Lung microvascular endothelial cell (primary cell): ENCODE results near the gene COMT. TPM values are rescaled to one million over a fixed set of nuclear protein-coding genes. Genes with fewer than 3 reads are reported as not detected.

ENCODE experiments used
- DNase-seq, 2 donors: peaks; one replicate each; pipeline versions ENCODE4 v3.0.0 to v3.0.0-alpha.2; 2010; ENCODE audit warnings: low read depth in 2 of 2
- total RNA-seq: library from RNA; depleted of rRNA; stranded (reverse); fragments of >200 nt; gene quantifications from 2 replicates; pipeline ENCODE4 v1.2.1, GENCODE V29; 2014

Gene COMT
- total RNA-seq, 1 donor from 2014 or later, result 628 TPM

DNA sequence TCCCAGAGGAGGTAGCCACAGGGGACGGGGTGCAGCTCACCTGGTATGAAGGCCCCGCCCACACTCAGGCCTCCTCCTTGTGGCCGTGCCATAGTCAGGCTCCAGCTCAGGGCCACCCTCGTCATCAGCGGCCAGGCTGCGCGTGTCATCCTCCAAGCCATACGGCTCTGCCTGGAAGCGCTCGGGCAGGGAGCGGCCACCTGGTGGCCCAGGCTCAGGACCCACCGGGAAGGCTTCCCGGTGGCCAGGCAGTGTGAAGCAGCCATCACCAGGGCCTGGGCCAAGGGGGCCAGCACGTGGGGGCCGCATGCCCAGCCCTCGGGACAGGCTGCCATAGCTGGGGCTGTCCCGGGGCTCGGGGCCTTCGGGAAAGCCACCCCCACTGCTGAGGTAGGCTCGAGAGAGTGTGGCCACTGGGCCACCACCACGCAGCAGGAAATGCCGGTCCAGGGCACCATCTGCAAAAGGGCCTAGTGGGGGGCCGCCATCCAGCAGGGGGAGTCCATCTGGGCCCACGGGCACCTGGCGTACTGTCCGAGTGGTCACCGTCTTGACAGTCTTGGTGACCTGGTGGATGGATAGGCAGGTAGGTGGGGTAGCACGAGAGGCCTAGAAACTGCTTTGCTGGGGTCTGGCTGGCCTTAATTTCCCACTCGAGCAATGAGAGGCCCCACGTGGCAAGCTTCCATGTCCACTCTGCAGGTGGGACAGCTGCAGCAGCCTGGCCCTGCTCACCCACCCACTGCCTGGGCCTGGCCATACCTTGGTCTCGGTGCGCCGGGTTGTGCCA, 39.8 kb downstream of the COMT start:
- no peak for DNase-seq

GRCh38 chr22:19981961-19982920, 40.7 kb downstream of the COMT start:
- no peak for DNase-seq

DNA sequence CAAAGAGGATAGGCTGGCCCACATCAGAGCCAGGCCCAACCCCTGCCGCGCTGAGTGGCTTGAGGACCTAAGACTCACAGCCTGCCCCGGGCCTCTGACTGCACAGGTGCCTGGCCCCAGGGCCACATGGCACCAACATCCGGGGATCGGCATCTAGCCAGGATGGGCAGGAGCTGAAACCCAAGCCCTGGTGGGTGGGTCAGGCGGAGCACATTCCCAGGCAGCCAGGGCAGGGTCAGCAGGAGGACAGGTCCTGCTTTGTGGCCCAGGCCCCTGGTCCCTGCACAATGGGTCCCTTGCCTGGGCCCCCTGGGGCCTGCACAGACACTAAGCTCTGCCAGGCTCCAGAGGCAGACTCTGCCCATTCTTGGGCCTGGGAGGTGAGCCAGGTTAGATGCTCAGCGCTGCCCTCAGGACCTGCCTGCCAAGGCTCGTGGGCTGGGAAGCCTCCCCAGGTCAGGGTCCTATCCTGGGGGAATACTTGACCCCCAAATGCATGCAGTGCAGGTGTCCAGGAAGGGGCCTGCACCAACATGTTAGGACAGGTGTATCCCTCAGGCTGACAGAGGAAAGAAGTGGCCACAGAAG, 41.5 kb downstream of the COMT start:
- no peak for DNase-seq

DNA sequence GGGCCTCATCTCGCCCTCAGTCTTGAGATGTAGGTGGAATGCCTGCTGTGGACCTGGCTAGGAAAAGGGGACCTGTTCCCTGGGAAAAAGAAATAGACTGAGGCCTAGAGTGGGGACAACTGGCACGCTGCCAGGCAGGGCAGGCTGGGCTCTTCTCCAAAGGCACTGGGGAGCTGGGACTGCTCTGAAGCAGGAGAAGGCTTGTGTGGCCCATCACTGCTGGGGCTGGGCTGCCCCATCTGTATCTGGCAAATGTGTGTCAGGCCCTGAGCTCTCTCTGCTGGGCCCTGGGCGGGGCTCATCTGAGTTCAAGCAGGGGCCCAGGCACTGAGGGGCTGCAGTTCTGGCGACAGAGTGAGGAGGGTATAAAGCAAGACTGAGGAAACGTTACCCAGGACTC, 42.2 kb downstream of the COMT start:
- no peak for DNase-seq

- DNase-seq, result peak; percentile 77 to 80
These were observed 42.7 kb downstream of the COMT start for GRCh38 chr22:19984201-19984753.

- no peak for DNase-seq
These were observed 43.6 kb downstream of the COMT start for GRCh38 chr22:19984851-19985811.

DNA sequence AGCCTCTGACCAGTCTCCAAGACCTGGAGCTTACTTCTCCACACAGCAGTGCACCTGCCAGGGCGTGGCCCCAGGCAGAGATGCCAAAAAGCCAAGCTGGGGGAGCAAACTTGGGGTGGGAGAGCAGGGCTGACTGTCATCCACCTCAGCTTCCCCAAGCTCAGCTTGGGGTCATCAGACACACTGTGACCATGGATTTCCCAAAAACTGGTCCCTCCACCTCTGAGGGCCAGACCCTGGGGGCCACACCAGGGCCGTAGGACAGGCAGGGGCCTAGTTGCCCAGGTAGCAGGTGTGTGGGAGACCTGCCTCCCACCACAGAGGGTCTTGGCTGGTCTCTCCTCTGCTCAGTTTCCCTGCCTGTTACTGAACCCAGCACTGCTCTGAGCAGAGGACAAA, 44.4 kb downstream of the COMT start:
- no peak for DNase-seq

DNA sequence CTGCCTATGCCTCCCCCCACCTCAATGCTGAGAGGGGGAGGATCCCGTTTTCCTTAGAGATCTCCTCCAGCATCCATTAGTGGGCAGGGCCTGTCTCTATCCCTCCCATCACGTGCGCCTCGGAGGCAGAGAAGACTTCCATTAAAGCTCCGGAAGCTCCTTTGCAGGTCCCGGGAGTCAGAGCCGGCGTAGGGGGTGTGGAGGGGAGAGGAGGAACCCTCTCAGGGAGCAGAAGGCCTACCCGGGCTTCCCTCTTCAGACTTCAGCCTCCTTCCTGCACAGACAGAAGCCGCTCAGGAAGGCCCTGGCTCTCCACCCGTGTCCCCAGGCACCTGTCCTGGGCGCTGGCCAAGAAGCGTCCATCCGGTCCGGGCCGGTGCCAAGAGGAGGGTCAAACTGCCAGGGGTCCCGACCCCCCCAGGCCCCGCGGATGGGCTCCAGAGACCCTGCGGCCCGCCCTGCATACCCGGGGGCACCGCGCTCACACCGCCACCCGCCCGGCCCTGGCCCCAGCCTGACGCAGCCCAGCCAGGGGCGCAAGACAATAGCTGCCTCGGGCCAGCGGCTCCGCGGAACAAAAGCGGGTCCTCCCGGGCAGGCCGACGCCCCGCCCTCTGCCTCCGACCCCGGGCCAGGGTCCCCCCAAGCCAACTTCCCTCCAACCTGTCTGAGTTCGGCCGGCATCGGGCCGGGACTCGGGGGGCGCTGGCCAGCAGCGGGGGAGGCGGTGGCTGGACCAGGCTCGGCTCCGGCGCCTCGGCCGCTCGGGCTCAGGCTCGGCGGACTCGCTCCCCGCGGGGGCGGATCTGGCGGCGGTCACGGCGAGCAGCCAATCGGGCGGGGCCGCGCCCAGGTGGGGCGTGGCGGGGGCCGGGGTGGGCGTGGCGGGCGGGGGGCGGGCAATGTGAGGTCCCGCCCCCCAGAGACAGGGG, 45.1 kb downstream of the COMT start:
- DNase-seq, result peak; percentile 82 to 88

DNA sequence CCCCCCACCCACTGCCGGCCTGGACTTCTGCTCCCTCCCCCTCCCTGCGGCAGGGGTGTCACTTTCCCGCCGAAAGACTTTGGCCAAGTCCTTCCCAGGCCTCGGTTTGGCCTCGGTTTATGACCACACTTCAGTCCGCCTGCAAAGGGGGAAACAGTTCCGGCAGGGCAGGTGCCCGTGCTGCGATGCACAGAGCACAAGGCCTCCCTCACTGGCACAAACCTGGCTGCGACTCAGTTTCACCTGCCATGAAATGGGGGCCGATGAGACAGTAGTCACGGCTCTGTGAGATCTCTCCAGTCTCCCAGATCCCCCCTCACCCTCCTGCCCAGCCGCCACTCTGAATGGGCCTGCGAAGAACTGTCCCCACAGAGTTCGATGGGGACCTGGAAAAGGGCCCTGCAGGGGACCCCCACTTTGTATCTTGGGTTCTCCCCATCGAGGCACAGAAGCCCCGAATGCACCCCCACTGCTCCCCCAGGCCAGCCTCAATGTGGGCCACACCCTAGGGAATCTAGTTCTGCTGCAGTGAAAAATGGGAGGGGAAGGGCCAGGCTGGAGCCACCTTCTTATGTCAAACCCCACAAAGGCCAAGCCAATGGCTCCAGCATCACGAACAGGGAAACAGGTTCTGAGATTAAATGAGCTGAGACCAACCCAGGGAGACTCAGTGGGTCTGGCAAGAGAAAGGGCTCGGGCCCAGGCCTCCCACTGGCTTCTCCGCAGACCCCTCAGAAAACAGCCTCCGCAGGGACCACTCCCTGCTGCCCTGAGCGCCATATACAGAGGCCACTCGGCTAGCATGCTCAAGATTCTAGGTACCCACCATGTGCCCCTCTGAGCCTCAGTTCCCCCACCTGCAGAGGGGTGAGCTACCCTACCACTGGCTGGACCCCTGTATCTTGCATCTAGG, 46.1 kb downstream of the COMT start:
- DNase-seq, result no peak

- no peak for DNase-seq
These were observed 46.8 kb downstream of the COMT start for GRCh38 chr22:19988331-19988808.

- no peak for DNase-seq
These were observed 47.6 kb downstream of the COMT start for GRCh38 chr22:19988965-19989724.

- DNase-seq, result no peak
These were observed 48.1 kb downstream of the COMT start for GRCh38 chr22:19989725-19990067.

DNA sequence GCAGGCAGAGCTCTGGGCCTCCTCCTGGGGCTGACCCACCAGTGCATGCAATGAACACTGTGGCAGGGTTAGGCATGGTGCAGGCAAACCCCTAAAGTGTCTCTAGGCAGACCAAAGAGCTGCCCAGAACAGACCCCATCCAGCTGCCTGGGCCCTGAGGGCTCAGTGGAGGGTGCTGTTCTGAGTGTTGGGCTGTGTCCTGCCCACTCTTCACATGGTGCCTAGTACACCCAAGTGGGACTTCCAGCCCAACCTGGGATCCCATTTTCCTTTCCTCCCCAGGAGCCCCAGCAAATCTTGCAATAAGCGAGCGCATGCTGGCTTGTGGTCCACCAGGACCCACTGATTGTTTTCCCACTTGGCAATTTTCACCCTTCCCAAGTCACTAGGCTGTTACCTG, 48.6 kb downstream of the COMT start:
- DNase-seq, result no peak

- no peak for DNase-seq
These were observed 49.2 kb downstream of the COMT start for GRCh38 chr22:19990609-19991394.

DNA sequence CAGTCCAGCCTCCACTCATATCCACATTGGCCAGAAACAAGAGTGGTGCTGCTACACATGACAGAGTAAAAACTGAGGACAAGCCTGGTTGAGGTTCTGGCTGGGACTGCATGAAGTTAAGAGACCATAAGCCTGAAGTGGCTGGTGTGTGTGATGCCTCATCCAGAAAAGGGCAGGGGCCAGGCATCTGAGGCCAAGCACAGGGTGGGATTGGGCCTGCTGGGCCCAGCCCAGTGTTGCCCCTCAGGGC, 49.7 kb downstream of the COMT start:
- no peak for DNase-seq

DNA sequence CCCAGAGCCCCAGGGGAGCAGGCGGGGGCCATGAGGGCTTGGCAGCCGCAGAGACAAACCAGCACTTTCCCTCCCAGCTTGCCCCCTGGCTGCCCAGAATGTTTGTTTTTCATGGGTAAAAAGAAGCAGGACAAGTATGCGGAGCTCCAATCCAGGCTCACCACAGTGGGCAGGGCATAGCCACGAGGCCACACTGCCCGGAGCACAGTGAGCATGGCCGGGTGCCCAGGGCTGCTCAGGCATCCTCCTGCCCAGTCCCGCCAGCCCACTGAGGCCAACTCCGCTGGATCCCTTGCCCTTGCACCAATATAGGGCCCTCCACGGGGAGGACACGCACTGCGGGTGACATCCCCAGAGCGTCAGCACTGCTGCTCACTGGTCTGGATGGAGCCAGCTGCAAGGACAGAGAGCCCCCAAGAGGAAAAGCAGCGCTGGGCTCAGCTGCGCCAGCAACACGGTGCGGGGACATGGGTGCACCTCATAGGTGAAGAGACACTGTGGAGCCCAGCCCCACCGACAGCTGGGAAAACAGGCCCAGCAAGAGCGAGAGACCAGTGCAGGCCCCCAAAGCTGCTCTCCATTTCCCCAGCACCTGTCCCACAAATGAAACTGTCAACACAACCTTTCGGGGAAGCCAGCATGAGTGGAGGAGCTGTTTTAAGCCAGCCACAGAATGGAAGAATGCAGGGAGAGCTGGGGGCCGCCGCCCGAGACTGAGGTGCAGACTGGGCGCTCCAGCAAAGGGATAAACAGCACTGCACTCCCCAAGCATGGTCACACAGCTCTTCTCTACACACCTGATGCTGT, 50.3 kb downstream of the COMT start:
- no peak for DNase-seq
